NCI-H82 (cell line): ENCODE data around the gene DDX42.

Experiments used
- DNase-seq: peaks from one replicate; lab custom pipeline; 2025; lab: John Stamatoyannopoulos, UW

DDX42 gene

GRCh38 chr17:63774141-63774968 lies at the start of gene DDX42:
Gene DDX42 (plus strand): TSS chr17:63774170. CDS start chr17:63787050, 12,880 bp downstream.
- peak; percentile 76 for DNase-seq

- no peak for DNase-seq
Observed at GRCh38 chr17:63735691-63736090, 38.3 kb upstream of the DDX42 start.

- DNase-seq = peak; percentile 34
Observed at GRCh38 chr17:63740464-63741142, 33.4 kb upstream of the DDX42 start.

- no peak for DNase-seq
Observed at GRCh38 chr17:63741143-63741407, 32.9 kb upstream of the DDX42 start.

- DNase-seq = peak; percentile 99
Observed at GRCh38 chr17:63741408-63742173, 32.4 kb upstream of the DDX42 start, which contains the start of gene STRADA. Gene STRADA (minus strand): TSS chr17:63741799. CDS start chr17:63728369, 13,430 bp downstream.

- no peak for DNase-seq
Observed at GRCh38 chr17:63751806-63752205, 22.2 kb upstream of the DDX42 start.

- no peak for DNase-seq
Observed at GRCh38 chr17:63752707-63753106, 21.3 kb upstream of the DDX42 start.

GRCh38 chr17:63753215-63753614 lies 20.8 kb upstream of the DDX42 start:
- no peak for DNase-seq

GRCh38 chr17:63754046-63754445 lies 19.9 kb upstream of the DDX42 start:
- no peak for DNase-seq

- DNase-seq = no peak
Observed at GRCh38 chr17:63758428-63758827, 15.5 kb upstream of the DDX42 start.

GRCh38 chr17:63760771-63761539 lies 13.0 kb upstream of the DDX42 start:
- DNase-seq = no peak

- DNase-seq = no peak
Observed at GRCh38 chr17:63762161-63763078, 11.6 kb upstream of the DDX42 start.

- no peak for DNase-seq
Observed at GRCh38 chr17:63764716-63765115, 9.3 kb upstream of the DDX42 start.

- DNase-seq = no peak
Observed at GRCh38 chr17:63766754-63767153, 7.2 kb upstream of the DDX42 start.

GRCh38 chr17:63768433-63768832 lies 5.5 kb upstream of the DDX42 start:
- no peak for DNase-seq

- DNase-seq = peak; percentile 41
Observed at GRCh38 chr17:63772801-63773271, 1.1 kb upstream of the DDX42 start.

GRCh38 chr17:63773272-63774140 lies 464 bp upstream of the DDX42 start, which contains the start of gene CCDC47:
Gene CCDC47 (minus strand): TSS chr17:63773597. CDS start chr17:63766175, 7,422 bp downstream.
- peak; percentile 100 for DNase-seq

GRCh38 chr17:63774969-63775265 lies 947 bp downstream of the DDX42 start:
- DNase-seq = peak; percentile 33

- DNase-seq = peak; percentile 45
Observed at GRCh38 chr17:63775420-63775819, 1.4 kb downstream of the DDX42 start.

- DNase-seq = no peak
Observed at GRCh38 chr17:63780507-63780906, 6.5 kb downstream of the DDX42 start.
